ENCODE results near the gene P2RX2.

P2RX2 gene

DNA sequence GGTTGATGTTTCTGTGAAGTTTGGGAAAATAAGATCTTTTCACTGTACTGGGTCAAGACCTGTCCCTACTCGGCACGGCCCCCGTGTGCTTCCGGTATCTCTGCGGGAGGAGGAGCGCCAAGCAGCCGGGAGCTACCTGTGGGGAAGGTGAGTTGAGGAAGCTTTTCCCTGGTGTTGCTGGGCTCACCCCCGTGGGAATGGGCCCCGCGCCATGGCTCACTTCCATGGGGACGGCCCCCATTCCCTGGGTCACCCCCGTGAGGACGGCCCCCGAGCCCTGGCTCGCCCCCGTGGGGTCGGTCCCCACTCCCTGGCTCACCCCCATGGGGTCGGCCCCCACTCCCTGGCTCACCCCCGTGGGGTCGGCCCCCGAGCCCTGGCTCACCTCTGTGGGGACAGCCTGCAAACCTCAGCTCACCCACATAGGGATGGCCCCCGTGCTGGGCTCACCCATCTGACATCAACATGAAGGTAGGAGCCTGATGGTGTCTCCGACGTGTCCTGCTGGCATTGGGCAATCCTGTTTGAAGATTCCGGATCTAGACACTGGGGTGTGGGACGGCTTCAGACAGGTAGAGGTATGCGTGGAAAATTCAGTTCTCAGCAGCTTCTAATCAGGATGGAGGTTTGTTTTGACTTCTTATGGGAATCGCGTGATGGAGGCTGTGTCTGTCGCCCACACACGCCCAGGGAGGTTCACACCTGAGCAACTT, 17.2 kb upstream of the P2RX2 start:
- Histone ChIP-seq H3K4me1 (ENCODE audit: control insufficient read depth in 2 of 2, insufficient read depth in 2 of 2, low read length in 2 of 2) (peaks cover 23 to 28% of the 10 kb centered on the region in 2 donors), H3K9me3 (ENCODE audit: control insufficient read depth in 2 of 2, low read length in 2 of 2) (no peaks in the 10 kb centered on the region), H3K36me3 (ENCODE audit: control insufficient read depth in 2 of 2, insufficient read depth in 2 of 2, low read length in 2 of 2) (no peaks in the 10 kb centered on the region), H3K4me3 (ENCODE audit: low read length in 2 of 2) (no peak overlapping the region), H3K27me3 (ENCODE audit: control insufficient read depth in 2 of 2, insufficient read depth in 2 of 2, low read length in 2 of 2) (peaks cover 13 to 32% of the 10 kb centered on the region in 2 donors), H3K9ac (ENCODE audit: low read depth in 1 of 2, low read length in 2 of 2) (no peak overlapping the region), H3K27ac (ENCODE audit: low read depth in 2 of 2, low read length in 2 of 2) (no peak overlapping the region)

DNA sequence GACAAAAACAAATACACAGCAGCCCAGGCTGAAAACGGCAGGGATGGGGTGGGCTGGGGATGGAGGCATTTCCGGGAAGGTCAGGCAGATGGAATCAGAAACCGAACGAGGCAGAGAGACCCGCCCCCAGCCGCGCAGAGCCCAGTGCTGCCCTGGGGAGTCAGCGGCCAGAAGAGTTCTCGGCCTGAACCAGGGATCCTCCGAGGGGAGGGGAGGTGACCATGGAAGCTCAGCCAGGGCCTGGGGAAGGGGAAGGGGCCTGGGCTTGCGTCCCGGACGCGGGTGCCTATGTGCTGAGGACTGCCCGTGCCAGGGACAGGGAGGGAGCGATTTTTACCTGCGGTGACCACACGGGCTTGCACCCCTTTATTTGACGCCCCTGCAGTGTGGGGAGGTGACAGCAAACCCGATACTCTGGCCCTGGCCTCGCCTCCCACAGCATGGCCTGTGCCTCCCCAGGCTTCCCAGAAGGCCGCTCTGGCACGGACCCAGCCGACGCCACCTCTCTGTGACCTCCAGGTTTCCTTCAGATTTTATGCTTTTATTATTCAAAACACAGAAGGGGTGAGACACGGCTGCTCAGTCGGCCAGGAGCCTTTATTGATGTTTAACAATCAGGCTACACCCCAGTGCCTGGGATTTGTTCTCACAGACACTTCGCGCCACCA, 15.9 kb upstream of the P2RX2 start:
- H3K9me3 ChIP-seq (ENCODE audit: control insufficient read depth in 2 of 2, low read length in 2 of 2): no peaks in the 10 kb centered on the region
- H3K27ac ChIP-seq (ENCODE audit: low read depth in 2 of 2, low read length in 2 of 2): no peak overlapping the region
- H3K27me3 ChIP-seq (ENCODE audit: control insufficient read depth in 2 of 2, insufficient read depth in 2 of 2, low read length in 2 of 2): peaks cover 17 to 41% of the 10 kb centered on the region in 2 donors
- H3K9ac ChIP-seq (ENCODE audit: low read depth in 1 of 2, low read length in 2 of 2): no peak overlapping the region
- no peaks in the 10 kb centered on the region for H3K36me3 ChIP-seq (ENCODE audit: control insufficient read depth in 2 of 2, insufficient read depth in 2 of 2, low read length in 2 of 2)
- peaks cover 23 to 24% of the 10 kb centered on the region in 2 donors for H3K4me1 ChIP-seq (ENCODE audit: control insufficient read depth in 2 of 2, insufficient read depth in 2 of 2, low read length in 2 of 2)
- peak overlapping the region in 1 of 2 donors; percentile 28 for H3K4me3 ChIP-seq (ENCODE audit: low read length in 2 of 2)

DNA sequence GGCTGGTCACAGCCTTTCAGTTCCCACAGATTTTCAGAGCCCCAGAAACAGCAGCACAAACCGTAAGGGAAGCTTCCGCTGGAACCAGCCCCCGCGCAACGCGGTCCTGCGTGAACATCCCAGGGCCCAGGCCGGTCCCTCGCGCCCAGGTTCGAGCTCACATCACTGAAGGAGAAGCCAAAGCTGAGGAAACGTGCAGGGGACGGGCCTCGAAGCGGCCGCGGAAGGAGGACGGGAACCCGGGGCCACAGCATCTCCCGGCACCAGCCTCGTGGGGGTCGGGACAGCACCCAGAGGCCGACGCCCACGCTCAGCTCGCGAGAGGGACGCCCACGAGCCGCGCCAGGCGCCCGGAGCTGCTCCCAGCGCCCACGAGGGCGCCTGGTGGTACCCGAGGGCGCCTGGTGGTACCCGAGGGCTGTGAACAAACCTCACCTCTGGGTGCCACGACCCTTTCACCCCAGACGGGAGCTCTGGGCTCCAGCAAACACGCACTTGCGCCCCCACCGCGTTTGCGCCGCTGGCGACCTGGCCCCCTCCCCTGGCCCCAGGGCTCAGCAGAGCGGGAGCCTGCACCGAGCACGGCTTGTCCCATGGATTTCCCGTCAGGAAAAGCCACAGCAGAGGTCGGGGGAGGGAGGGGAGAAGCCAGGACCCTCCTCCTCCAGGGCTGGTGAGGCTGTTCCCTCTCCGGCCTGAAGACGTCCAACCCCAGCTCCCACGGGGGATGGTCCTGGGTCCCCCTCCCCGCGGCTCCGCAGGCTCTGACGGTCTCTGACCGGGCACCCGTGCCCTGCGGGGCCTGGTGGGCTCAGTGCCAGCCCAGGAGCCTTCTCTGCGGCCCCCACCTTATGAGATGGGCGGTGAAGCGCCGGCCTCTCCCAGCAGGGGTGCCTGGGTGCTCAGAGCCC, 15.1 kb upstream of the P2RX2 start:
- Histone ChIP-seq H3K36me3 (ENCODE audit: control insufficient read depth in 2 of 2, insufficient read depth in 2 of 2, low read length in 2 of 2) (no peaks in the 10 kb centered on the region), H3K4me3 (ENCODE audit: low read length in 2 of 2) (peak overlapping the region in 1 of 2 donors; percentile 7), H3K4me1 (ENCODE audit: control insufficient read depth in 2 of 2, insufficient read depth in 2 of 2, low read length in 2 of 2) (peaks cover 23 to 24% of the 10 kb centered on the region in 2 donors), H3K27me3 (ENCODE audit: control insufficient read depth in 2 of 2, insufficient read depth in 2 of 2, low read length in 2 of 2) (peaks cover 22 to 47% of the 10 kb centered on the region in 2 donors), H3K9me3 (ENCODE audit: control insufficient read depth in 2 of 2, low read length in 2 of 2) (no peaks in the 10 kb centered on the region), H3K9ac (ENCODE audit: low read depth in 1 of 2, low read length in 2 of 2) (no peak overlapping the region), H3K27ac (ENCODE audit: low read depth in 2 of 2, low read length in 2 of 2) (peak overlapping the region in 1 of 2 donors; percentile 16)

DNA sequence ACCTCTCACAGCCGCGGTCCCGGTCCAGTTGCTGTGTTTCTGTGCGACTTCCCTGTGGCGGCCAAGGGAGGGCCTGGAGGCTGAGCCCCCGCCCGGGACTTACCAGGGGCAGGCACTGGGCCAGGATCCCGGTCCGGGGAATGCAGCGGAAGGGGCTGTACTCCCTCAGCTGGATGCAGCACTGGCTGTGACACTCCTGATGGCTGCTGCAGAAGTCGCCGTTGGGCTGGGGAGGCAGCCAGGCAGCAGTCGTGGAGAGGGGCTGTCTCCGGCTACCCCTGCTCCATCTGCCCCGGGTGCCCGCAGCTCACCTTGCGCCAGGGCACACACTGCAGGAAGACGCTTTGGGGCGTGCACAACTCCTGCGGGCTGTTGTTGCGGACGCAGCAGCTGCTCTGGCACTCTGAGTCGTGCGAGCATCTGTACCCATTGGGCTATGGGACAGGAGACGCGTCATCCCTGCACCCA, 14.4 kb upstream of the P2RX2 start:
- Histone ChIP-seq H3K4me3 (ENCODE audit: low read length in 2 of 2) (no peak overlapping the region), H3K27ac (ENCODE audit: low read depth in 2 of 2, low read length in 2 of 2) (no peak overlapping the region), H3K9me3 (ENCODE audit: control insufficient read depth in 2 of 2, low read length in 2 of 2) (no peaks in the 10 kb centered on the region), H3K36me3 (ENCODE audit: control insufficient read depth in 2 of 2, insufficient read depth in 2 of 2, low read length in 2 of 2) (no peaks in the 10 kb centered on the region), H3K27me3 (ENCODE audit: control insufficient read depth in 2 of 2, insufficient read depth in 2 of 2, low read length in 2 of 2) (peaks cover 27 to 51% of the 10 kb centered on the region in 2 donors), H3K9ac (ENCODE audit: low read depth in 1 of 2, low read length in 2 of 2) (no peak overlapping the region), H3K4me1 (ENCODE audit: control insufficient read depth in 2 of 2, insufficient read depth in 2 of 2, low read length in 2 of 2) (peaks cover 22 to 24% of the 10 kb centered on the region in 2 donors)

DNA sequence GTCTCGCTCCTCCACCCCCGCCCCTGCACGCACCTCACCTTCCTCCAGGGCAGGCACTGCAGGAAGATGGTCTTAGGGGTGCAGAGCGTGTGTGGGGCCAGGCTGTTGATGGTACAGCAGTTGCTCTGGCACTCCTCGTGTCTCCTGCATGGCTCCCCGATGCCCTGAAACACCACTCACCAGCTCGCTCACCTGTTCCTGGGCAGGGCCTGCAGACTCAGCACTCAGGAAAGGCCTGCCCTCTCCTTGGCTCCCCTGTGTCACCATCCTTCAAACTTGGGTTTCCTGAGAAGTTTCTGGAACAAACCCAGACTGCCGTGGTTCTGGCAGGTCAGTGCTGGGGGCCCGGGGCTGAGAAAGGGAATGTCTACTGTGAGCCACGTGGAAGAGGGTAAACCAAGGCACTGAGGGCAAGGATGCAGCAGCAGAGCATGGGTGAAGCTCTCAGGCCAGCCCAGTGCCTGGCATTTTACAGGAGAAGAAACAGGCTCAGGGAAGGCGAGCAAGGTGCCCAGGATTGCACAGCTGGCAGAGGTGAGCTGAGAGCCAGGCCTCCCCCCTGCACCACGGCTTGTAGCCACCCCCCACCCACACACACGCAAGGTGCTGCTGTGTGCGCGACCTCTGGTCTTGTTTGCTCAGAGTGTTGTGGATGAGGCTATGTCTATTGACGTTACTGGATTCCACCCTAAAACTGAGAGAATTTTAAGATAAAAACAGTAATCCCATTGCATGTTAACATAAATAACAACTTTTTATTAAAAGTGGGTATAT, 13.7 kb upstream of the P2RX2 start:
- Histone ChIP-seq H3K36me3 (ENCODE audit: control insufficient read depth in 2 of 2, insufficient read depth in 2 of 2, low read length in 2 of 2) (no peaks in the 10 kb centered on the region), H3K27me3 (ENCODE audit: control insufficient read depth in 2 of 2, insufficient read depth in 2 of 2, low read length in 2 of 2) (peaks cover 27 to 51% of the 10 kb centered on the region in 2 donors), H3K9ac (ENCODE audit: low read depth in 1 of 2, low read length in 2 of 2) (no peak overlapping the region), H3K4me3 (ENCODE audit: low read length in 2 of 2) (no peak overlapping the region), H3K4me1 (ENCODE audit: control insufficient read depth in 2 of 2, insufficient read depth in 2 of 2, low read length in 2 of 2) (peaks cover 22 to 24% of the 10 kb centered on the region in 2 donors), H3K9me3 (ENCODE audit: control insufficient read depth in 2 of 2, low read length in 2 of 2) (no peaks in the 10 kb centered on the region), H3K27ac (ENCODE audit: low read depth in 2 of 2, low read length in 2 of 2) (no peak overlapping the region)

DNA sequence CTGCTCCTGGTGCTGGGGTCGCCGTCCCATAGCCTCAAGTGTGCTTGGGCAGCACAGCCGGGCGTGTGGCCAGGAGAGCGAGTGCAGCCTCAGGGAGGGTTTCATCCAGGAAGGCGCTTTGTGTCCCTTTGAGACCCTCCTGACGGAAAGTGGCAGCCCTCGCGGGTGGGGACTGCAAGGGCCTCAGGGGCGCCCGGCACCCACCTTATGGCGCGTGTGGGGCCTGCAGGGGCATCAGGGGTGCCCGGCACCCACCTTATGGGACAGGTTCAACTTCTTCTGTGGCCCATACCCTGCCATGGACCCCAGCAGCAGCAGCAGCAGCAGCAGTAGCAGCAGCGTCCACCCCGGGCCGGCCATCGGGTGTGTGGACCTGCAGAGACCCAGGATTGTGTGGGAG, 12.7 kb upstream of the P2RX2 start:
- Histone ChIP-seq H3K27me3 (ENCODE audit: control insufficient read depth in 2 of 2, insufficient read depth in 2 of 2, low read length in 2 of 2) (peaks cover 32 to 44% of the 10 kb centered on the region in 2 donors), H3K36me3 (ENCODE audit: control insufficient read depth in 2 of 2, insufficient read depth in 2 of 2, low read length in 2 of 2) (no peaks in the 10 kb centered on the region), H3K9me3 (ENCODE audit: control insufficient read depth in 2 of 2, low read length in 2 of 2) (no peaks in the 10 kb centered on the region), H3K4me1 (ENCODE audit: control insufficient read depth in 2 of 2, insufficient read depth in 2 of 2, low read length in 2 of 2) (peaks cover 15 to 18% of the 10 kb centered on the region in 2 donors), H3K27ac (ENCODE audit: low read depth in 2 of 2, low read length in 2 of 2) (no peak overlapping the region), H3K4me3 (ENCODE audit: low read length in 2 of 2) (no peak overlapping the region), H3K9ac (ENCODE audit: low read depth in 1 of 2, low read length in 2 of 2) (no peak overlapping the region)

DNA sequence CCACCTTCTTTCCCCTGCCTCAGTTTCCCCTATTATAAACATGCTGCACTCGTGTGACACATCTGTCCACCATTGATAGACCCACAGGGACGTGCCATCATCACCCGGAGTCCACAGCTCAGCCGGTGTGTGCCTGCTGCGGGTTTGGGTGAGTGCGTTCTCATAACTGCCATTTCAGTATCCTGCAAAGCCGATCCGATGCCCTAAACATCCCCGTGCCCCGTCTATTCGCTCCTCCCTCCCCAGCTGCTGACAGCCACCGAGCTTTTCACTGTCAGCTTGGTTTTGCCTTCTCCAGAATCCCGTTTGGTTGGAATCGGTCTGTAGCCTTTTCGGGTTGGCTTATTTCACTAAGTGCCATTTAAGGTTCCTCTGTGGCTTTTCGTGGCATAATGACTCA, 12.1 kb upstream of the P2RX2 start:
- Histone ChIP-seq H3K4me1 (ENCODE audit: control insufficient read depth in 2 of 2, insufficient read depth in 2 of 2, low read length in 2 of 2) (peaks cover 15% of the 10 kb centered on the region in 2 donors), H3K9me3 (ENCODE audit: control insufficient read depth in 2 of 2, low read length in 2 of 2) (peaks cover 0 to 1% of the 10 kb centered on the region in 2 donors), H3K36me3 (ENCODE audit: control insufficient read depth in 2 of 2, insufficient read depth in 2 of 2, low read length in 2 of 2) (no peaks in the 10 kb centered on the region), H3K9ac (ENCODE audit: low read depth in 1 of 2, low read length in 2 of 2) (no peak overlapping the region), H3K27me3 (ENCODE audit: control insufficient read depth in 2 of 2, insufficient read depth in 2 of 2, low read length in 2 of 2) (peaks cover 32 to 42% of the 10 kb centered on the region in 2 donors), H3K4me3 (ENCODE audit: low read length in 2 of 2) (no peak overlapping the region), H3K27ac (ENCODE audit: low read depth in 2 of 2, low read length in 2 of 2) (no peak overlapping the region)

DNA sequence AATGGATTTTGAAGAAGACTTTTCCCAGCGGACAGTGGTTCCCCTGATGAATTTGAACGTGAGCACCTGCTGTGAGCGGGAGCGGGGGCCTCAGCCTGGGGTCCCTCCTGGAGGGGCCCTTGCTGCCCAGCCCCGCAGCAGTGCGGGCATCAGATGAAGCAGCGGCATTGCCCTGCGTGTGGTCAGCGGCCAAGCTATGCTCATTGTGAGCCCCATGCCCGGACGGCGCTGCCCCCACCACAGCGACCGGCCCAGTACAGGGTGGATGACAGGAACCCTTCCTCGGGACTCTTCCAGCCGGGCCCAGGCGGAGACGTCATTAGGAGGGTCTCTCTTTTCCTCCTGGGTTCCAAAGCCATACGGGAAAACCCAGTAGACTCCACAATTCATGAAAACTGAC, 11.6 kb upstream of the P2RX2 start:
- Histone ChIP-seq H3K9ac (ENCODE audit: low read depth in 1 of 2, low read length in 2 of 2) (no peak overlapping the region), H3K27me3 (ENCODE audit: control insufficient read depth in 2 of 2, insufficient read depth in 2 of 2, low read length in 2 of 2) (peaks cover 32 to 42% of the 10 kb centered on the region in 2 donors), H3K4me3 (ENCODE audit: low read length in 2 of 2) (no peak overlapping the region), H3K27ac (ENCODE audit: low read depth in 2 of 2, low read length in 2 of 2) (no peak overlapping the region), H3K9me3 (ENCODE audit: control insufficient read depth in 2 of 2, low read length in 2 of 2) (peaks cover 0 to 4% of the 10 kb centered on the region in 2 donors), H3K36me3 (ENCODE audit: control insufficient read depth in 2 of 2, insufficient read depth in 2 of 2, low read length in 2 of 2) (no peaks in the 10 kb centered on the region), H3K4me1 (ENCODE audit: control insufficient read depth in 2 of 2, insufficient read depth in 2 of 2, low read length in 2 of 2) (peaks cover 15% of the 10 kb centered on the region in 2 donors)

All from mucosa of rectum (tissue), 2 donors.